Measurements from ENCODE around the gene RANBP2. TPM values are rescaled to one million over a fixed set of nuclear protein-coding genes. Genes with fewer than 3 reads are reported as not detected.
"Not testable (repeated sequence)": the region's sequence is repeated elsewhere in the genome, so short reads cannot be mapped to it uniquely, and the experiment has no call there.

RANBP2 gene
- total and polyA plus RNA-seq, 9 of the 15 experiments (the other 6 are each of a cell fraction or from before 2014, with no cell fraction given): 11.7 to 97.4 (median 48.1) TPM

DNA sequence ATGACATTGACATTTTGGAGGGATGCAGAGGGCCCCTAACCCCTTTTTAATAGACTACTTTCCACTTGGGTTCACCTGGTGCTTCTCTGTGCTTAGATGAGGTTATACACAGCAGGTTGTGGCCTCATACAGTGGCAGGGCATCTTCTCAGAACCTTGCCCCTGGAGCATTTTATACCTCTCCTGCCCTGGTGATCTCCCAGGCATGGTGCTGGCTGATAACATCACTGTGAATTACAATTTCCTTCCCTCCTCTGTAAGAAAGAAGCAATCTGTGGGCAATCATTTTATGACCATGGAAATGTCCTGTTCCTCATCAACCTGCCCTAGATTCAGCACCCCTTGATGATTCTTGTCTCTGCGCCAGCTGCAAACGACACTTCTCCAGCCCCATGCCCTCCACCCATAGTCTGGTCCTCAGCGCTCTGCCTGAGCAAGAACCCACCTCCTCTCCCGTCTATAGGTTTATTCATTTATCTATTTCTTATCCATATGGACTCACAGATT lies 42.0 kb upstream of the RANBP2 start:
- WGBS (ENCODE audit: insufficient coverage, low coverage, missing lambda C conversion rate): 90% methylated on average over 2 of the region's 4 CpGs
- BruUV-seq (replicated peaks); H3K4me1 ChIP-seq (replicated peaks in 1 of 2; ENCODE audit: control insufficient read depth in 2 of 2, insufficient read depth in 2 of 2, low read length in 2 of 2); FAIRE-seq; POLR2A ChIA-PET; CTCF ChIA-PET (ENCODE audit: low intra/inter-chr PET ratio); H3K9me3 ChIP-seq (replicated peaks; ENCODE audit: control insufficient read depth, insufficient read depth, low read depth, low read length); H3K9me1 ChIP-seq (ENCODE audit: control insufficient read depth, insufficient read depth, low read length); H3K4me2 ChIP-seq (ENCODE audit: insufficient read depth, low read length); ATAC-seq; H4K20me1 ChIP-seq (replicated peaks; ENCODE audit: control insufficient read depth, insufficient read depth, low read length); H3K27ac ChIP-seq (ENCODE audit: extremely low read depth, low read depth, low read length); DNase-seq (ENCODE audit: extremely low read depth in 1 of 4, low spot score in 3 of 4); H3K4me3 ChIP-seq; H3K9ac ChIP-seq (ENCODE audit: insufficient read depth in 1 of 2, low read depth in 2 of 2, low read length in 2 of 2); H3K79me2 ChIP-seq (ENCODE audit: control insufficient read depth, insufficient read depth, low read length); intact Hi-C loops (cut with micrococcal nuclease); H3K27me3 ChIP-seq (ENCODE audit: control insufficient read depth in 2 of 2, insufficient read depth in 2 of 2, low read length in 2 of 2); H2AFZ ChIP-seq (ENCODE audit: low read depth, low read length): not testable (repeated sequence)
- in situ Hi-C loops (cut with MboI): loop anchor here (25.0 kb wide), 2 partner anchors 1110 to 1910 kb away; partner anchors contain the start of genes RGPD5 and RGPD6
- peaks cover 38% of the 10 kb centered on the region; the same call in 2 of the 3 replicates for H3K36me3 ChIP-seq (ENCODE audit: control insufficient read depth, insufficient read depth, low read length)

DNA sequence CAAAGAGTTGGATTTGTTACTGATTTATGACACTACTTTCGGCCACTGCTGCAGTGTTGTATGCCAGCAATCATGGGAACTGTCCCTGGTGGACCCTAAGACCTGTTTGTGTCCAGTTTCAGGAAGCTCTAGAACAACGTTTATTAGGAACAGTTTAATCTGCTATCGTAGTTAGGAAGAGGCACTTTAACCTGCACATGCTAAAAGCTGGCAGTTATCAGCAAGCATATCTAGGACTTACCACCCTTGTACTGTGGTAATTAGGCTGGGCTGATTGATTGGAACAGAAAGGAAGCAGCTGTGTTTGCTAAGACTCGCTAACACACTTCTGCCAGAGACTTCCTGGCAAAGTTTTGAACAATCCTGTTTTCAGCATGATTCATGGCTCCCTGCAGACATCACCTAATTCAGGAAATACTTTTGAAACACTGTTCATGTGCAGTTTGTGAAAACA lies 41.1 kb upstream of the RANBP2 start:
- CTCF ChIA-PET (ENCODE audit: low intra/inter-chr PET ratio); H3K4me1 ChIP-seq (replicated peaks in 1 of 2; ENCODE audit: control insufficient read depth in 2 of 2, insufficient read depth in 2 of 2, low read length in 2 of 2); H3K27me3 ChIP-seq (ENCODE audit: control insufficient read depth in 2 of 2, insufficient read depth in 2 of 2, low read length in 2 of 2); intact Hi-C loops (cut with micrococcal nuclease); FAIRE-seq; ATAC-seq; H3K4me3 ChIP-seq; H4K20me1 ChIP-seq (replicated peaks; ENCODE audit: control insufficient read depth, insufficient read depth, low read length); DNase-seq (ENCODE audit: extremely low read depth in 1 of 4, low spot score in 3 of 4); H3K9me1 ChIP-seq (ENCODE audit: control insufficient read depth, insufficient read depth, low read length); POLR2A ChIA-PET; H3K4me2 ChIP-seq (ENCODE audit: insufficient read depth, low read length); H3K27ac ChIP-seq (ENCODE audit: extremely low read depth, low read depth, low read length); H3K9ac ChIP-seq (ENCODE audit: insufficient read depth in 1 of 2, low read depth in 2 of 2, low read length in 2 of 2); H2AFZ ChIP-seq (ENCODE audit: low read depth, low read length); H3K9me3 ChIP-seq (replicated peaks; ENCODE audit: control insufficient read depth, insufficient read depth, low read depth, low read length); H3K79me2 ChIP-seq (ENCODE audit: control insufficient read depth, insufficient read depth, low read length); BruUV-seq (replicated peaks): not testable (repeated sequence)
- WGBS (ENCODE audit: insufficient coverage, low coverage, missing lambda C conversion rate): 80% methylated on average over 4 of the region's 4 CpGs
- in situ Hi-C loops (cut with MboI): loop anchor here (25.0 kb wide), 2 partner anchors 1109 to 1909 kb away; partner anchors contain the start of genes RGPD5 and RGPD6
- H3K36me3 ChIP-seq (ENCODE audit: control insufficient read depth, insufficient read depth, low read length): peaks cover 37% of the 10 kb centered on the region; the same call in 2 of the 3 replicates

DNA sequence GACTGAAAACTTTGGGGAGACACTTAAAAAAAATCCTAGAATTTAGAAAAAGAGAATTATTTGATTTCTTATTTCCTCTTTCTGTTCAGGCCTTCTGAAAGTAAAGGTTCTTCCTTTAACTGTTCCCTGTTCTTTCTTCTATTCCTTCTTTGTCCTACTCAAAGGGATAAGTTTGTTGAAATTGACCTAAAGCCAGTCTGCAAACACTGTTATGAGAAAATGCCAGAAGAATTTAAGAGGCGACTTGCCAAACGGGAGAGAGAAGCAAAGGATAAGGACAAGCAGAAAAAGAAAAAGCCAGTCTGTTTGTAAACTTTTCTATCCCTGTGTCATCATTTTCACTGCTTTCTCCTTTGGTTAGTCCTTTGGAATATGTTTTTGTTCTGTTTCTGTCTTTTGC lies 38.5 kb upstream of the RANBP2 start:
- POLR2A ChIA-PET, ATAC-seq: not testable (repeated sequence)
- in situ Hi-C loops (cut with MboI): loop anchor here (25.0 kb wide), 2 partner anchors 1106 to 1906 kb away; partner anchors contain the start of genes RGPD5 and RGPD6

More for the DNA sequence above, 38.5 kb upstream of the RANBP2 start:
- H3K27me3 ChIP-seq (ENCODE audit: control insufficient read depth in 2 of 2, insufficient read depth in 2 of 2, low read length in 2 of 2); CTCF ChIA-PET (ENCODE audit: low intra/inter-chr PET ratio); H2AFZ ChIP-seq (ENCODE audit: low read depth, low read length); H3K4me2 ChIP-seq (ENCODE audit: insufficient read depth, low read length); H3K9me1 ChIP-seq (ENCODE audit: control insufficient read depth, insufficient read depth, low read length); BruUV-seq (replicated peaks); H3K79me2 ChIP-seq (ENCODE audit: control insufficient read depth, insufficient read depth, low read length); intact Hi-C loops (cut with micrococcal nuclease); H3K4me3 ChIP-seq; H3K27ac ChIP-seq (ENCODE audit: extremely low read depth, low read depth, low read length); H3K9me3 ChIP-seq (replicated peaks; ENCODE audit: control insufficient read depth, insufficient read depth, low read depth, low read length); FAIRE-seq; H3K9ac ChIP-seq (ENCODE audit: insufficient read depth in 1 of 2, low read depth in 2 of 2, low read length in 2 of 2); H3K4me1 ChIP-seq (replicated peaks in 1 of 2; ENCODE audit: control insufficient read depth in 2 of 2, insufficient read depth in 2 of 2, low read length in 2 of 2); DNase-seq (ENCODE audit: extremely low read depth in 1 of 4, low spot score in 3 of 4); H4K20me1 ChIP-seq (replicated peaks; ENCODE audit: control insufficient read depth, insufficient read depth, low read length): not testable (repeated sequence)
- H3K36me3 ChIP-seq (ENCODE audit: control insufficient read depth, insufficient read depth, low read length): peaks cover 41% of the 10 kb centered on the region; the same call in 1 of the 3 replicates
- no CpG with 5 or more reads among the region's 2 CpGs for WGBS (ENCODE audit: insufficient coverage, low coverage, missing lambda C conversion rate)
